Small intestine (tissue), 16 donors: Measurements from ENCODE around the gene NOD2. TPM values are rescaled to one million over a fixed set of nuclear protein-coding genes. Genes with fewer than 3 reads are reported as not detected.

Experiments used
- DNase-seq, 2 donors: peaks; one replicate each; pipeline versions ENCODE4 v3.0.0 to v3.0.0-alpha.2; 2013
- FAIRE-seq: peaks from 2 replicates; lab custom pipeline; 2012; peaks lifted over from hg19 to GRCh38; lab: Jason Lieb, UNC
- H3K27ac ChIP-seq, 3 donors: one replicate each; pipeline ENCODE4 v1.5.1; 2013; ENCODE audit warnings: low read length in 2 of 3, mild to moderate bottlenecking in 2 of 3, control low read depth in 1 of 3, inconsistent platforms in 1 of 3, low read depth in 1 of 3, moderate library complexity in 1 of 3
- H3K27me3 ChIP-seq, 3 donors: one replicate each; pipeline ENCODE4 v1.6.1; 2013; ENCODE audit warnings: low read length in 3 of 3, inconsistent platforms in 1 of 3; ENCODE audit not compliant: control insufficient read depth in 3 of 3, insufficient read depth in 3 of 3
- H3K36me3 ChIP-seq, 3 donors: one replicate each; pipeline ENCODE4 v1.6.1; 2013; ENCODE audit warnings: low read length in 3 of 3, inconsistent platforms in 1 of 3, low read depth in 1 of 3, mild to moderate bottlenecking in 1 of 3, moderate library complexity in 1 of 3; ENCODE audit not compliant: control insufficient read depth in 3 of 3, insufficient read depth in 2 of 3
- H3K4me1 ChIP-seq, 3 donors: one replicate each; pipeline ENCODE4 v1.6.1; 2013; ENCODE audit warnings: low read length in 2 of 3, inconsistent platforms in 1 of 3, low read depth in 1 of 3, mild to moderate bottlenecking in 1 of 3, moderate library complexity in 1 of 3; ENCODE audit not compliant: control insufficient read depth in 3 of 3, insufficient read depth in 2 of 3
- H3K4me3 ChIP-seq, 3 donors: one replicate each; pipeline ENCODE4 v1.5.1; 2013; ENCODE audit warnings: low read length in 3 of 3, control low read depth in 1 of 3, inconsistent platforms in 1 of 3, low read depth in 1 of 3, mild to moderate bottlenecking in 1 of 3, moderate library complexity in 1 of 3
- H3K9me3 ChIP-seq, 2 donors: one replicate each; pipeline ENCODE4 v1.6.1; 2013; ENCODE audit warnings: low read depth in 1 of 2, low read length in 1 of 2; ENCODE audit not compliant: control insufficient read depth in 2 of 2, insufficient read depth in 1 of 2
- WGBS, 3 donors: extraction: QIAGEN DNeasy Blood & Tissue Kit; methylation state at CpG; one replicate each; pipeline ENCODE4 v1.1.7; 2013; 5-methylcytosine and 5-hydroxymethylcytosine counted together
- long read RNA-seq, 10 donors: transcript quantifications; one replicate each; lab custom pipeline, GENCODE V29; 2026
- polyA plus RNA-seq, 4 donors: library from polyadenylated mRNA; stranded (reverse) in 3 of 4; unstranded in 1 of 4; fragments of 200-250 nt in 3 of 4; fragments of 120-200 nt in 1 of 4; gene quantifications; one replicate each; pipeline versions ENCODE4 v1.2.1 to v1.2.3, GENCODE V29; 2013
- donor health status: healthy with polysubstance abuse.
- donor health status: control.
- donor health status: control.
- donor health status: Bipolar disorder and iron deficiency.
- donor health status: healthy.

Gene NOD2
- under 1 TPM in 3 of 4 donors, not detected in 1; 0.54 to 0.81 (median 0.58) TPM for polyA plus RNA-seq
- long read RNA-seq, donor 1 = 0 reads
- long read RNA-seq, donor 2 = 0 reads
- long read RNA-seq, donor 3 = 0 reads
- long read RNA-seq, donor 4 = 0 reads
- long read RNA-seq, donor 5 = 0 reads
- long read RNA-seq, donor 6 = 0 reads
- long read RNA-seq, donor 7 = 0 reads
- long read RNA-seq, donor 8 = 0 reads
- long read RNA-seq, donor 9 = 0 reads
- long read RNA-seq, donor 10 = 0 reads

DNA sequence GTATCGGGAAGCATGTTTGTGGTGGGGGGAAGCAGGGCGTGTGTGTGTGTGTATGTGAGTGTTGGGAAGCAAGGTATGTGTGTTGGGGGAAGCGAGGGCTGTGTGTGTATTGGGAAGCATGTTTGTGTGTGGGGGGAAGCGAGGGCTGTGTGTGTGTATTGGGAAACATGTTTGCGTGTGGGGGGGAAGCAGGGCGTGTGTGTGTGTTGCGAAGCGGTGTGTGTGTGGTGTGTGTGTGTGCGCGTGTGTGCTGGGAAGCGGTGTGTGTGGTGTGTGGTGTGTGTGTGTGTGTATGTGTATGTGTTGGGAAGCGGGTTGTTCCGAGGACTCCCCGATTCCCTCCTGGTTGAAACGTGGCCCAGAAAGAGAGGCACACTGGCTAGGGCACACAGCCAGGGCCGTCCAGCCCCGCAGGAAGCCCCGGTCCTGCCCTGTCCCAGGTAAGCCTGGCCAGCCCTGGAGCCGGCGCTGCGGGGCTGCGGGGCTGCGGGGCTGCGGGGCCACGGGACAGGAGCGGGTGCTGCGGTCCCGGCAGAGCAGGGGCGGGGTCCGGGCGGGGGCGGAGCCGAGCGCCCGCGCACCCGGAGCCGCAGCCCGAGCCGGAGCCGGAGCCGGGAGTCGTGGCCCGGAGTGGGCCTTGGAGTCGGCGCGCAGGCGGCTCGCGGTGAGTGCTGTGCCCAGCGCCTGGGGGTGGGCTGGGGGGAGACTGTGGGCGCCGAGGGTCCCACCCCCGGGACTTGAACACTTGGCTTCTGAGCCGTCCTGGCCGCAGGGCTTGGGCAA lies at the start of gene NOD2:
TSS of gene NOD2 (plus strand) at position 608 of the 783 bp plus-strand sequence. CDS start 5,890 bp downstream, outside the sequence.
- Histone ChIP-seq H3K36me3 (no peaks in the 10 kb centered on the region), H3K27me3 (peaks cover 0 to 3% (median 0%) of the 10 kb centered on the region in 3 donors), H3K27ac (no peak within 1 kb of the TSS), H3K4me3 (peak within 1 kb of the TSS in 2 of 3 donors; percentile 22 to 33), H3K9me3 (no peaks in the 10 kb centered on the region), H3K4me1 (peaks cover 3 to 14% (median 5%) of the 10 kb centered on the region in 3 donors)
- DNase-seq (peak in 1 of 2 donors; percentile 54), FAIRE-seq (no peak)
- 14 to 20% (median 18%) methylated on average over 29 to 56 of the region's 56 CpGs for WGBS, 3 donors

DNA sequence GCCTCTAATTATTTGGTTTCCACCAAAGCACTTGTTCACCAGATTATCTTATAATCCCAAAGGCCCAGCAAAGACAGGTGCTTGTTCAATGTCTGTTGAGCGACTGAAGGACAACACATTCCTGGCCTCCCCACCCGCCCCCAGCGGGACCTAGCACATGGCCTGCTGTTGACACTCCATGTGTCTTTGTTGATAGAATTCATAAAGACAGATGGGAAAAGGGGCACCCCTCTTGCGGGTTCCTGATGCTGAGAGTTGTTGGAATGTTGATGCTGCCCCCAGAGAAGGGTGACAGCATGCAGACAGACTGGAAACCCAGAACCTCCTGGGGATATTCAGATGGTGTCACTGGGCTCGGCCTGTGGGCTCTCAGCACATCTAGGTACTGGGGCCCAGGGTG lies 49.2 kb upstream of the NOD2 start:
- H3K27me3 ChIP-seq = peaks cover 0 to 1% (median 0%) of the 10 kb centered on the region in 3 donors
- peaks cover 0 to 2% (median 0%) of the 10 kb centered on the region in 3 donors for H3K36me3 ChIP-seq
- WGBS, 3 donors = 90 to 93% (median 91%) methylated on average over 5 of the region's 5 CpGs
- FAIRE-seq (no peak), DNase-seq (no peak)
- no peaks in the 10 kb centered on the region for H3K9me3 ChIP-seq
- no peak overlapping the region for H3K4me3 ChIP-seq
- H3K4me1 ChIP-seq = no peaks in the 10 kb centered on the region
- no peak overlapping the region for H3K27ac ChIP-seq

DNA sequence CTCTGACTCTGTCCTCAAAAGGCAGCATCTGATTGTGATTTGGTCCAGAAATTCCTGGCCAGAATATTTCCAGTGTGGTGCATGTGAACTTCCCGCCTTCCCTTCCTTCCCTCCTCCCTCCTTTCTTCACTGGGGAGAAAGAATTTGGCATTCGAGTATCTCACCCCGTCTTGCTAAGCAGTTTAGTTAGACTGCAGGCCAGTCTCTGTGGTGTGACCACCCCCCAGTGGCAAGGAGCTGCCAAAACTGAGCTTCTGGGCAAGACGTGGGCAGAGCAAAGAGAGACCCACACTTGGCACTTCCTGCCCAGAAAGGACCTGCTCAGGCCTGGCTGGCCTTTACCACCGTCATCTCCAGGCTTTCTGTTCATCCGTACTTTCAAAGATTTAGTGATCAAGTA lies 48.7 kb upstream of the NOD2 start:
- no peak for FAIRE-seq
- 42 to 50% (median 48%) methylated on average over 6 of the region's 6 CpGs for WGBS, 3 donors
- peak in 1 of 2 donors; percentile 15 for DNase-seq

DNA sequence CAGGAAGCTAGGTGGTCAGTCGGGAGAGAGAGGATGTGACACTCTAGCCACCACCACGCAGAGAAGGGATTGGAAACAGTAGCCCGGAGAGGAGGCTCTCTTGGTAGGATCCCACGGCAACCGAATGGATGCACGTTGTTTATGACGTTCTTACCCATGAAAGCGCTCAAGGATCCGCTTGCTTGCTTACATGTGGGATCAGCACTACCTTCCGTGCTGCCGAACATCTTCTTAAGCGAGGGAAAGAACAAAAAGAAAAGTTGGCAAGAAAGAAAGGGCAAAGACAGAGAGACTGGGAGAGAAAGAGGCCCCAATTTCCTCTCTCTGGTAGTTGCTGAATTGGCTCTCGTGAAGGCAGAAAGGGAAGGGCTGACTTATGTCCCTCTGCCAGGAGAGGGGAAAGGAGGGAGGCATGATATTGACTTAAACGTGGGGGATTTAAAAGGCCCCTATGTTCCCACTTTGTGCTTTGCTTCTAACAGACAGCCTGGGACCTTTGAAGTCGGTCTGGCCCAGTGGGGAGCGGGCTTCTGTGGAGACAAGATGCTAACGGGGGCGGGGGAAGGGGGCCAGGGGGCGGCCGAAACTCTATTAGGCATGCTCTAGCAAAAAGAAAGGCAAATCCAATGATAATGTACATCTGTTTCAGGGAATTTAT lies 47.7 kb upstream of the NOD2 start:
- peaks cover 0 to 1% (median 0%) of the 10 kb centered on the region in 3 donors for H3K27me3 ChIP-seq
- DNase-seq = no peak
- no peak overlapping the region for H3K27ac ChIP-seq
- no peak for FAIRE-seq
- no peaks in the 10 kb centered on the region for H3K4me1 ChIP-seq
- H3K9me3 ChIP-seq = no peaks in the 10 kb centered on the region
- peaks cover 0 to 2% (median 0%) of the 10 kb centered on the region in 3 donors for H3K36me3 ChIP-seq
- H3K4me3 ChIP-seq = no peak overlapping the region
- WGBS, 3 donors = 77 to 87% (median 87%) methylated on average over 20 of the region's 20 CpGs

More for the DNA sequence above, 48.7 kb upstream of the NOD2 start:
- Histone ChIP-seq H3K27ac (no peak overlapping the region), H3K4me3 (no peak overlapping the region), H3K36me3 (peaks cover 0 to 2% (median 0%) of the 10 kb centered on the region in 3 donors), H3K4me1 (no peaks in the 10 kb centered on the region), H3K27me3 (peaks cover 0 to 1% (median 0%) of the 10 kb centered on the region in 3 donors), H3K9me3 (no peaks in the 10 kb centered on the region)

DNA sequence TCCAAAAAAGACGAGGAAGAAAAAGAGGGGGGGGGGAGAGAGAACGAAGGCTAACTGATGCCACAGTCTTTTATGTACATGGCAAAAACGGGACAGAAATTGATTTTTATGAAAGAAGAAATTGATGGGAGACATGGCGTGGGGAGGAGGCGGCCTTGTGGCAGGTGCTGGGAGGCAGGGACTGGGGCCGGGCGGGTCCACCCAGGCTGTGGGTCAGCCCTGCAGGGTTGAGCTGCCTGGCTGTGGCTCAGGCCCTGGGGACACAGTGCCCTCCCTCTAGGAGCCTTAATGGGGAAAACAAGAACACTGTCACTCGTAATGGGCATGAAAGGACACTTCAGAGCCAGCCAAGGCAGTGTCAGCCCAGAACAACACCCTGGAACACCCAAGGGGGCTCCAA lies 47.1 kb upstream of the NOD2 start:
- H3K4me3 ChIP-seq = no peak overlapping the region
- H3K9me3 ChIP-seq = no peaks in the 10 kb centered on the region
- peaks cover 0 to 1% (median 0%) of the 10 kb centered on the region in 3 donors for H3K27me3 ChIP-seq
- H3K27ac ChIP-seq = no peak overlapping the region
- WGBS, 3 donors = 77 to 80% (median 80%) methylated on average over 8 of the region's 8 CpGs
- DNase-seq = no peak
- H3K36me3 ChIP-seq = peaks cover 0 to 2% (median 0%) of the 10 kb centered on the region in 3 donors
- H3K4me1 ChIP-seq = no peaks in the 10 kb centered on the region
- FAIRE-seq = no peak

DNA sequence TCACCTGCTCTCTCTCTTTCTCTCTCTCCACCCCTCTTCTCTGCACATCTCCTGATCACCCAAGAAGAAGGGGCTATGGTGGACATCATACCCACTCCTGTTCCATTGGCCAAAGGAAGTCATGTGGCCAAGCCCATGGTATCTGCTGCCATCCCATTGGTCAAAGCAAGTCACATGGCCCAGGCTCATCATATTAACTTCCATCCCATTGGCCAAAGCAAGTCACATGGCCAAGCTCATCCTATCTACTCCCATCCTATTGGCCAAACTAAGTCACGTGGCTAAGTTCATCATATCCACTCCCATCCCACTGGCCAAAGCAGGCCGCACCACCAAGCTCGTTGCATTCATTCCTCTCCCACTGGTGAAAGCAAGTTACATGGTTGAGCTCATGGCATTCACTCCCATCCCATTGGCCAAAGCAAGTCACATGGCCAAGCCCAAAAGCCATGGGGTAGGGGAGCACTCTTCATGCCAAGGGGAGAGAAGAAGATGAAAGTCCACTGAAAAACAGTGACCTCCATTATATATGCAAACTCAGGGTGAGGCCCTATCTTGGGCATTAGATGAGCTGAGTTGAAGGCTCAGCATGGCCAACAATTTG lies 41.5 kb upstream of the NOD2 start:
- H3K9me3 ChIP-seq = no peaks in the 10 kb centered on the region
- H3K27ac ChIP-seq = no peak overlapping the region
- no peaks in the 10 kb centered on the region for H3K36me3 ChIP-seq
- no peak overlapping the region for H3K4me3 ChIP-seq
- no peaks in the 10 kb centered on the region for H3K4me1 ChIP-seq
- H3K27me3 ChIP-seq = peaks cover 0 to 1% (median 0%) of the 10 kb centered on the region in 3 donors
- FAIRE-seq (no peak), DNase-seq (no peak)
- 96 to 98% (median 97%) methylated on average over 3 of the region's 3 CpGs for WGBS, 3 donors

DNA sequence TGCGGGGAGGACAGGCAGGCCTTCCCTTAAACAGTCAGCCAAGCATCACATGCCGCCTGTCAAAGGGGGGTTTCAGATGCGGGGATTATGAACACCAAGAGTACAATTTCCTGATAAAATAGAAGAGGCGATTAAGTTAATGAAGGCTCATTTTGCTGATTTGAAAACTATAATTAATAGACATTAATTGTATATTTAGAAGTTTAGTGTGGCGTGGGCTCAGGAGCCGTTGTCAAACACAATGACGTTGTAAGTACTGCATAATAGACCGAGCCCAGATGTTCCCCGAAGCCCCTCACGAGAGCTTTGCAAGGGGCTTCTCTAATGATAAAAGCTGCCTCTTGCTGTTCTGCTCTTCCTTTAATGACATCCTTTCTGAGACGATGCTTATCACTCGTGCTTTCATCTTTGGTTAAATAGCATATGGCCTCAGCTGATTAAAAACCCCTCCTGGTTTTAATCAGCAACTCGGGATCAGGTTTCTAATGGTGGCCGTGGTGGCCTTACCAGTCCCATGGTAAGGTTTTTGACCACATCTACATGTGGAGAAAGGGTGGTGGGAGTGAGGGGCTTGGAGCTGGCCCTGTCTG lies 40.5 kb upstream of the NOD2 start:
- Histone ChIP-seq H3K27me3 (peaks cover 0 to 1% (median 0%) of the 10 kb centered on the region in 3 donors), H3K9me3 (no peaks in the 10 kb centered on the region), H3K4me1 (no peaks in the 10 kb centered on the region), H3K4me3 (no peak overlapping the region), H3K27ac (no peak overlapping the region), H3K36me3 (no peaks in the 10 kb centered on the region)
- 65 to 76% (median 72%) methylated on average over 14 of the region's 14 CpGs for WGBS, 3 donors
- no peak for FAIRE-seq
- DNase-seq = no peak
